MM.1S (cell line): ENCODE results near the gene ERI3.

Source experiments
- DNase-seq: peaks from one replicate; pipeline ENCODE4 v3.0.0-alpha.2; 2015
- H2AFZ ChIP-seq: fragments of 300-600 bp; sonication (generic); 2 replicates; pipeline ENCODE4 v1.6.0; 2016; ENCODE audit warnings: antibody characterized with exemption, low read length
- H3F3A ChIP-seq: fragments of 300-600 bp; sonication (generic); 2 replicates; pipeline ENCODE4 v1.6.1; 2016; ENCODE audit warnings: mild to moderate bottlenecking, antibody characterized with exemption, low read length, moderate library complexity, mixed read lengths; ENCODE audit not compliant: insufficient read depth
- H3K27ac ChIP-seq: fragments of 300-600 bp; sonication (generic); 2 replicates; pipeline ENCODE4 v1.5.1; 2016; ENCODE audit warnings: mild to moderate bottlenecking, low read length
- H3K27me3 ChIP-seq: fragments of 300-600 bp; sonication (generic); replicated peaks from 2 replicates; pipeline ENCODE4 v1.6.0; 2016; ENCODE audit warnings: low read length; ENCODE audit not compliant: insufficient read depth
- H3K36me3 ChIP-seq: fragments of 300-600 bp; sonication (generic); replicated peaks from 2 replicates; pipeline ENCODE4 v1.6.1; 2016; ENCODE audit warnings: mild to moderate bottlenecking, low read length, mixed read lengths; ENCODE audit not compliant: insufficient read depth
- H3K4me1 ChIP-seq: fragments of 300-600 bp; sonication (generic); 2 replicates; pipeline ENCODE4 v1.6.1; 2016; ENCODE audit warnings: low read length, mixed read lengths
- H3K4me2 ChIP-seq: fragments of 300-600 bp; sonication (generic); 2 replicates; pipeline ENCODE4 v1.6.0; 2016; ENCODE audit warnings: low read depth, low read length
- H3K4me3 ChIP-seq: fragments of 300-600 bp; sonication (generic); 2 replicates; pipeline ENCODE4 v1.5.1; 2016; ENCODE audit warnings: low read length, mixed read lengths
- H3K79me2 ChIP-seq: fragments of 300-600 bp; sonication (generic); 2 replicates; pipeline ENCODE4 v1.6.1; 2016; ENCODE audit warnings: mixed run types, low read length, mixed read lengths
- H3K9ac ChIP-seq: fragments of 300-600 bp; sonication (generic); 2 replicates; pipeline ENCODE4 v1.6.1; 2016; ENCODE audit warnings: low read length, mixed read lengths
- H3K9me2 ChIP-seq: fragments of 300-600 bp; sonication (generic); replicated peaks from 2 replicates; pipeline ENCODE4 v1.6.1; 2016; ENCODE audit warnings: mild to moderate bottlenecking, low read length, mixed read lengths; ENCODE audit not compliant: insufficient read depth
- H3K9me3 ChIP-seq: fragments of 300-600 bp; sonication (generic); replicated peaks from 2 replicates; pipeline ENCODE4 v1.6.1; 2016; ENCODE audit warnings: mild to moderate bottlenecking, low read length, mixed read lengths; ENCODE audit not compliant: insufficient read depth
- H4K20me1 ChIP-seq: fragments of 300-600 bp; sonication (generic); 2 replicates; pipeline ENCODE4 v1.6.1; 2016; ENCODE audit warnings: mild to moderate bottlenecking, low read length, moderate library complexity, mixed read lengths; ENCODE audit not compliant: insufficient read depth
- EZH2 ChIP-seq: fragments of 300-600 bp; sonication (generic); optimal IDR thresholded peaks from 2 replicates; pipeline ENCODE3; 2017; ENCODE audit warnings: low read depth, mild to moderate bottlenecking, antibody characterized with exemption, low read length, mixed read lengths
- EZH2phosphoT487 ChIP-seq: fragments of 300-600 bp; sonication (generic); IDR thresholded peaks from 2 replicates; pipeline ENCODE4 v1.6.1; 2018; ENCODE audit warnings: antibody characterized with exemption, low read length
- TF ChIP-seq, protein P1 (sequence below): fragments of 300-600 bp; sonication (generic); IDR thresholded peaks from 2 replicates; pipeline ENCODE4 v1.5.1; 2016; ENCODE audit warnings: antibody characterized with exemption, low read length, mixed read lengths

The ERI3 gene

GRCh38 chr1:44263568-44264450, 91.2 kb downstream of the ERI3 start:
- no peaks in the 10 kb centered on the region for H4K20me1 ChIP-seq
- no peak overlapping the region for H3K4me2 ChIP-seq

GRCh38 chr1:44262816-44263567, 92.1 kb downstream of the ERI3 start:
- DNase-seq = no peak
- Histone ChIP-seq H3K4me3 (no peak overlapping the region), H3K9ac (no peak overlapping the region), H3K9me3 (no peaks in the 10 kb centered on the region), H3K4me2 (no peak overlapping the region), H3K27ac (no peak overlapping the region), H4K20me1 (no peaks in the 10 kb centered on the region), H3K27me3 (no peaks in the 10 kb centered on the region), H3K4me1 (no peaks in the 10 kb centered on the region), H3F3A (no peaks in the 10 kb centered on the region), H2AFZ (no peak overlapping the region), H3K9me2 (no peaks in the 10 kb centered on the region), H3K79me2 (no peaks in the 10 kb centered on the region), H3K36me3 (no peaks in the 10 kb centered on the region)
- TF ChIP-seq EZH2 = no peak
- TF ChIP-seq, protein P1, sequence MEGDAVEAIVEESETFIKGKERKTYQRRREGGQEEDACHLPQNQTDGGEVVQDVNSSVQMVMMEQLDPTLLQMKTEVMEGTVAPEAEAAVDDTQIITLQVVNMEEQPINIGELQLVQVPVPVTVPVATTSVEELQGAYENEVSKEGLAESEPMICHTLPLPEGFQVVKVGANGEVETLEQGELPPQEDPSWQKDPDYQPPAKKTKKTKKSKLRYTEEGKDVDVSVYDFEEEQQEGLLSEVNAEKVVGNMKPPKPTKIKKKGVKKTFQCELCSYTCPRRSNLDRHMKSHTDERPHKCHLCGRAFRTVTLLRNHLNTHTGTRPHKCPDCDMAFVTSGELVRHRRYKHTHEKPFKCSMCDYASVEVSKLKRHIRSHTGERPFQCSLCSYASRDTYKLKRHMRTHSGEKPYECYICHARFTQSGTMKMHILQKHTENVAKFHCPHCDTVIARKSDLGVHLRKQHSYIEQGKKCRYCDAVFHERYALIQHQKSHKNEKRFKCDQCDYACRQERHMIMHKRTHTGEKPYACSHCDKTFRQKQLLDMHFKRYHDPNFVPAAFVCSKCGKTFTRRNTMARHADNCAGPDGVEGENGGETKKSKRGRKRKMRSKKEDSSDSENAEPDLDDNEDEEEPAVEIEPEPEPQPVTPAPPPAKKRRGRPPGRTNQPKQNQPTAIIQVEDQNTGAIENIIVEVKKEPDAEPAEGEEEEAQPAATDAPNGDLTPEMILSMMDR = no peak

More at GRCh38 chr1:44263568-44264450, 91.2 kb downstream of the ERI3 start:
- H3K4me1 ChIP-seq = no peaks in the 10 kb centered on the region
- H3K79me2 ChIP-seq = no peaks in the 10 kb centered on the region
- no peaks in the 10 kb centered on the region for H3K36me3 ChIP-seq
- TF ChIP-seq, protein P1 = no peak
- no peak for TF ChIP-seq EZH2
- no peak for TF ChIP-seq EZH2phosphoT487
- no peaks in the 10 kb centered on the region for H3F3A ChIP-seq
- no peaks in the 10 kb centered on the region for H3K9me3 ChIP-seq
- no peak for DNase-seq
- no peak overlapping the region for H3K9ac ChIP-seq
- no peaks in the 10 kb centered on the region for H3K9me2 ChIP-seq
- H3K4me3 ChIP-seq = no peak overlapping the region
- no peaks in the 10 kb centered on the region for H3K27me3 ChIP-seq
- H2AFZ ChIP-seq = no peak overlapping the region
- H3K27ac ChIP-seq = no peak overlapping the region

GRCh38 chr1:44262414-44262813, 92.6 kb downstream of the ERI3 start:
- no peak overlapping the region for H3K27ac ChIP-seq
- no peaks in the 10 kb centered on the region for H3F3A ChIP-seq
- H3K36me3 ChIP-seq = no peaks in the 10 kb centered on the region
- no peaks in the 10 kb centered on the region for H4K20me1 ChIP-seq
- no peak for DNase-seq
- no peaks in the 10 kb centered on the region for H3K4me1 ChIP-seq
- no peak overlapping the region for H3K9ac ChIP-seq
- no peak overlapping the region for H3K4me2 ChIP-seq
- H3K4me3 ChIP-seq = no peak overlapping the region
- no peaks in the 10 kb centered on the region for H3K27me3 ChIP-seq
- no peaks in the 10 kb centered on the region for H3K9me2 ChIP-seq
- no peak overlapping the region for H2AFZ ChIP-seq
- no peaks in the 10 kb centered on the region for H3K9me3 ChIP-seq
- no peak for TF ChIP-seq EZH2phosphoT487
- TF ChIP-seq, protein P1 = no peak
- no peak for TF ChIP-seq EZH2
- H3K79me2 ChIP-seq = no peaks in the 10 kb centered on the region
